GM18502 (cell line): ENCODE results near the gene PTER.

Experiments used
- ATAC-seq: cut with Tn5 transposase; IDR thresholded peaks from one replicate; pipeline ENCODE4 v1.9.1; 2021; ENCODE audit warnings: mild to moderate bottlenecking; ENCODE audit not compliant: unreplicated experiment, poor library complexity

The PTER gene

GRCh38 chr10:16466001-16466400 lies 29.2 kb downstream of the PTER start:
- no peak for ATAC-seq

- no peak for ATAC-seq
Observed at GRCh38 chr10:16470747-16471146, 33.9 kb downstream of the PTER start.

GRCh38 chr10:16472828-16473227 lies 36.0 kb downstream of the PTER start:
- no peak for ATAC-seq

- ATAC-seq: no peak
Observed at GRCh38 chr10:16477757-16478156, 40.9 kb downstream of the PTER start.

GRCh38 chr10:16478801-16479200 lies 42.0 kb downstream of the PTER start:
- no peak for ATAC-seq

- ATAC-seq: no peak
Observed at GRCh38 chr10:16481052-16481728, 44.4 kb downstream of the PTER start.

- ATAC-seq: no peak
Observed at GRCh38 chr10:16483241-16483917, 46.6 kb downstream of the PTER start.

GRCh38 chr10:16490511-16490910 lies 53.7 kb downstream of the PTER start:
- no peak for ATAC-seq

GRCh38 chr10:16491933-16492332 lies 55.1 kb downstream of the PTER start:
- ATAC-seq: no peak

- no peak for ATAC-seq
Observed at GRCh38 chr10:16493884-16494536, 57.2 kb downstream of the PTER start.

- no peak for ATAC-seq
Observed at GRCh38 chr10:16497911-16498310, 61.1 kb downstream of the PTER start.

- no peak for ATAC-seq
Observed at GRCh38 chr10:16505161-16505560, 68.4 kb downstream of the PTER start.

- ATAC-seq: no peak
Observed at GRCh38 chr10:16509996-16510395, 73.2 kb downstream of the PTER start.

GRCh38 chr10:16510843-16511242 lies 74.0 kb downstream of the PTER start:
- no peak for ATAC-seq

- ATAC-seq: no peak
Observed at GRCh38 chr10:16518822-16519221, 82.0 kb downstream of the PTER start.

- ATAC-seq: no peak
Observed at GRCh38 chr10:16519250-16519907, 82.6 kb downstream of the PTER start.

GRCh38 chr10:16519908-16520861 lies 83.4 kb downstream of the PTER start:
- peak; percentile 39 for ATAC-seq

GRCh38 chr10:16520900-16521299 lies 84.1 kb downstream of the PTER start:
- ATAC-seq: peak; percentile 64

GRCh38 chr10:16521311-16522016 lies 84.7 kb downstream of the PTER start, which contains the start of gene C1QL3:
Gene C1QL3 (minus strand): TSS chr10:16521879. CDS start chr10:16521065, 814 bp downstream.
- peak; percentile 49 for ATAC-seq
